ENCODE results near the gene CLPTM1.

Gene CLPTM1

GRCh38 chr19:45037393-45038169 lies 82.4 kb downstream of the CLPTM1 start:
- TF ChIP-seq CTCF (IDR thresholded peaks at IDR 0.05; ENCODE audit: insufficient read depth, low read length, missing control alignments) = no peak
- CTCF ChIA-PET = interaction anchor here (0.6 to 8.7 kb wide), 4 partner anchors 22 to 85 kb away, joined by 3 to 85 read pairs (median 4); no protein-coding TSS in a partner anchor
- DNase-seq (ENCODE audit: low read depth, low spot score) = no peak
- POLR2A ChIA-PET = no interaction called here
- H3K4me3 ChIP-seq (ENCODE audit: low read depth, low read length) = no peak overlapping the region

GRCh38 chr19:45038931-45039893 lies 84.0 kb downstream of the CLPTM1 start, which contains the start of gene CLASRP:
TSS of gene CLASRP (plus strand) at chr19:45039045. CDS start at chr19:45040213, 1,168 bp downstream.
- peak within 1 kb of the TSS; percentile 99 for H3K4me3 ChIP-seq (ENCODE audit: low read depth, low read length)
- DNase-seq (ENCODE audit: low read depth, low spot score) = peak; percentile 36
- ChIA-PET POLR2A (interaction anchor here (0.6 to 1.5 kb wide), 10 partner anchors 10 to 266 kb away, joined by 3 to 4 read pairs (median 3); partner anchors contain the start of genes BLOC1S3, PPP1R37 and TRAPPC6A), CTCF (interaction anchor here (0.8 to 8.7 kb wide), 10 partner anchors 10 to 299 kb away, joined by 3 to 85 read pairs (median 3); no protein-coding TSS in a partner anchor)
- TF ChIP-seq CTCF (IDR thresholded peaks at IDR 0.05; ENCODE audit: insufficient read depth, low read length, missing control alignments) = no peak

- ChIA-PET POLR2A (interaction anchor here (0.6 kb wide), 1 partner anchor 25 kb away, joined by 4 read pairs; no protein-coding TSS in a partner anchor), CTCF (interaction anchor here (0.8 to 8.7 kb wide), 8 partner anchors 9 to 298 kb away, joined by 3 to 85 read pairs (median 3); no protein-coding TSS in a partner anchor)
- H3K4me3 ChIP-seq (ENCODE audit: low read depth, low read length) = peak overlapping the region; percentile 99
- no peak for TF ChIP-seq CTCF (IDR thresholded peaks at IDR 0.05; ENCODE audit: insufficient read depth, low read length, missing control alignments)
- DNase-seq (ENCODE audit: low read depth, low spot score) = no peak
Measured at GRCh38 chr19:45040059-45040771, 85.0 kb downstream of the CLPTM1 start.

GRCh38 chr19:45041125-45041524 lies 85.9 kb downstream of the CLPTM1 start:
- no peak for TF ChIP-seq CTCF (IDR thresholded peaks at IDR 0.05; ENCODE audit: insufficient read depth, low read length, missing control alignments)
- ChIA-PET CTCF (interaction anchor here (1.2 to 8.7 kb wide), 3 partner anchors 8 to 19 kb away, joined by 3 to 85 read pairs (median 3); no protein-coding TSS in a partner anchor), POLR2A (no interaction called here)
- no peak for DNase-seq (ENCODE audit: low read depth, low spot score)
- no peak overlapping the region for H3K4me3 ChIP-seq (ENCODE audit: low read depth, low read length)

All from AG04449 (cell line).